ENCODE results near the gene AASDH.
A peak's percentile ranks its signal among the peaks of the same experiment; 100 is the strongest.

AASDH gene

DNA sequence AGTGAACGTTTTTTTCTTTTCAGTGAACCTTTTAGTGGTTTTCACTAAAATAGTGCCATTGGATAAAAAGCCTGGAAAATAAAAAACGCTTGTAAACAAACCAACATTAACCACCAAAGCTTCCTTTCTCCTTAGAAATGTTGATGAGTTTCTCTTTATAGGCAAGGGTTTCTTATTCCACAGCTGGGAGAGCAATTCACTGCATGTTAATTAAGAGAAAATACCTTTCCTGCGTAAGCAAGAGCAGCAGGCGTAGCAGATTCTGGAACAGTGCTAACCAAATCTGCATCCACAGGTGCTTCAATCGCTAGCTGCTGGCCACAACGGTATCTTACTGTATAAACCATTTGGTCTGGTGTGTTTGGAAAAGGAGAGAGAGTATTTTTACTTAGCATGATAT lies 13.3 kb upstream of the AASDH start:
- no peak overlapping the region for H3K4me3 ChIP-seq (ENCODE audit: low read depth, low read length)

DNA sequence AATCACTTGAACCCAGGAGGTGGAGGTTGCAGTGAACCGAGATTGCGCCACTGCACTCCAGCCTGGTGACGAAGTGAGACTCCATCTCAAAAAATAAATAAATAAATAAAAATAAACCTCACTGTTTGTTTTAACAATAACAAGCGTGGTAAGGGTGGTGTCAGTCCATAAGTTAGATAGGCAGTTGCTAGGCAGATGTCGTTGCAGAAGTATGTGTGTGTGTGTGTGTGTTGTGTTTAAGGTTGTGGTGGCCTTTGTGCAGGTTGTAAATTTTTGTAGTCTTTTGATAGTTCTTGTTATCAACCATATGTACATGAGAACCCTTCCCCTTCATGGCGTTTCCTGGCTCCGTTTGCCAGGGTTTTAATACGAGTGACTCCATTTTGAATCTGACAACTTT lies 4.0 kb upstream of the AASDH start:
- DNase-seq (ENCODE audit: low read depth): no peak
- no peak overlapping the region for H3K4me3 ChIP-seq (ENCODE audit: low read depth, low read length)
- TF ChIP-seq, protein P1, sequence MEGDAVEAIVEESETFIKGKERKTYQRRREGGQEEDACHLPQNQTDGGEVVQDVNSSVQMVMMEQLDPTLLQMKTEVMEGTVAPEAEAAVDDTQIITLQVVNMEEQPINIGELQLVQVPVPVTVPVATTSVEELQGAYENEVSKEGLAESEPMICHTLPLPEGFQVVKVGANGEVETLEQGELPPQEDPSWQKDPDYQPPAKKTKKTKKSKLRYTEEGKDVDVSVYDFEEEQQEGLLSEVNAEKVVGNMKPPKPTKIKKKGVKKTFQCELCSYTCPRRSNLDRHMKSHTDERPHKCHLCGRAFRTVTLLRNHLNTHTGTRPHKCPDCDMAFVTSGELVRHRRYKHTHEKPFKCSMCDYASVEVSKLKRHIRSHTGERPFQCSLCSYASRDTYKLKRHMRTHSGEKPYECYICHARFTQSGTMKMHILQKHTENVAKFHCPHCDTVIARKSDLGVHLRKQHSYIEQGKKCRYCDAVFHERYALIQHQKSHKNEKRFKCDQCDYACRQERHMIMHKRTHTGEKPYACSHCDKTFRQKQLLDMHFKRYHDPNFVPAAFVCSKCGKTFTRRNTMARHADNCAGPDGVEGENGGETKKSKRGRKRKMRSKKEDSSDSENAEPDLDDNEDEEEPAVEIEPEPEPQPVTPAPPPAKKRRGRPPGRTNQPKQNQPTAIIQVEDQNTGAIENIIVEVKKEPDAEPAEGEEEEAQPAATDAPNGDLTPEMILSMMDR (IDR thresholded peaks at IDR 0.05; ENCODE audit: insufficient read depth, low read depth, low read length, missing control alignments): no peak

More for the DNA sequence above, 13.3 kb upstream of the AASDH start:
- DNase-seq (ENCODE audit: low read depth): no peak
- TF ChIP-seq, protein P1 (IDR thresholded peaks at IDR 0.05; ENCODE audit: insufficient read depth, low read depth, low read length, missing control alignments): no peak

DNA sequence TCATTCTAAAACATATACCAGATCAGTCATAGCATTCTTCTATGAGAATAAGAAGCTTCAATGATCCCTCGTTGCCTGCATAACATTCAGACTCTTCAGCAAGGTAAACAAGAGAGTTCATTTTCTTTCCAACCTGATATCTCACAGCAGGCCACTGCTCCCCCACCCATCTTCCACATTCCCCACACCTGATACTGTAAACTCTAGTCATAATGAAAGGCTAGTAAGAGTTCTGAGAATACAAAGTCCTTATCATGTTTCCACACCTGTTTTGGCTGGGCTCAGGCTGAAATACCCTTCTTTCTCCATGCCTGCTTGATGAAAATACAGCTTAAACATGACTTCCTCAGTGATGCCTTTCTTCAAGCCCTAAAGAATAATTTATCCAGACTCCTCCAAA lies 2.3 kb upstream of the AASDH start:
- peak; percentile 9 for DNase-seq (ENCODE audit: low read depth)

DNA sequence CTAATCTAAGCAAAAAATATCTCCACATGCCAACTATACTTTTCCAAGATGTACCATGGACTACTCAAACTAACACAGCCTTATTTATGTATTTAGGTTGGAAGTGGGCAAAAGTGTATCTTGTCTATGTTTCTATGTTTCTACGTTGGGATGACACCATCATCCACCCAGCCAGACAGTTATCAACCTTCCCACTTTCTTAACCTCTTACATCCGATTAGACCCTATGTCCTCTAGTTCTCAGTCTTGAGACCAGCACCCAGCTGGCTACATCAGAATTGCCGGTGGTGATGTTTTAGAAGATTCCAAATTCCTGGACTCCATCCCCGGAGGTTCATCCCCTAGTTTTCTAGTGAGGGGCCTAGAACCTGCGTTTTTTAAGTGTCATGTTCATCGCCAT lies 1.0 kb upstream of the AASDH start:
- DNase-seq (ENCODE audit: low read depth): no peak
- H3K4me3 ChIP-seq (ENCODE audit: low read depth, low read length): peak overlapping the region; percentile 90
- TF ChIP-seq, protein P1 (IDR thresholded peaks at IDR 0.05; ENCODE audit: insufficient read depth, low read depth, low read length, missing control alignments): no peak

More for the DNA sequence above, 2.3 kb upstream of the AASDH start:
- TF ChIP-seq, protein P1 (IDR thresholded peaks at IDR 0.05; ENCODE audit: insufficient read depth, low read depth, low read length, missing control alignments): no peak
- no peak overlapping the region for H3K4me3 ChIP-seq (ENCODE audit: low read depth, low read length)

DNA sequence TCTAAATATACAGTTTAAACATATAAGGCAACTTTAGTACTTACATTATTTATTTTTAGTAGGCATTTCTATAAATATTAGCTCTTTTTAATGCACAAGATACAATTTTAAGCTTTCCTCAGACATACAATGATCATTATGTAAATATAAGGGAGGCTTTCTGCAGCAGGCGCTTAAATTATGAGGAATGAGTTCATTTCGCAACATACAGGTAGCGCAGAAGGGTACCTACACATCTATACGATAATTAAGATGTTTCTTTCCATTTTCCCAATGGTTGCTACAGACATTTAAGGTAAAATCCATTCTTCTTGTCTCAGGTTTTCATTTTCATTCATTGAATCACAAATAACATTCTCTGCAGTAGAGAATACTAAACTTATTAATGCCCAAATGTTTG lies 1.2 kb downstream of the AASDH start:
- TF ChIP-seq, protein P1 (IDR thresholded peaks at IDR 0.05; ENCODE audit: insufficient read depth, low read depth, low read length, missing control alignments): no peak
- DNase-seq (ENCODE audit: low read depth): no peak
- peak overlapping the region; percentile 49 for H3K4me3 ChIP-seq (ENCODE audit: low read depth, low read length)

DNA sequence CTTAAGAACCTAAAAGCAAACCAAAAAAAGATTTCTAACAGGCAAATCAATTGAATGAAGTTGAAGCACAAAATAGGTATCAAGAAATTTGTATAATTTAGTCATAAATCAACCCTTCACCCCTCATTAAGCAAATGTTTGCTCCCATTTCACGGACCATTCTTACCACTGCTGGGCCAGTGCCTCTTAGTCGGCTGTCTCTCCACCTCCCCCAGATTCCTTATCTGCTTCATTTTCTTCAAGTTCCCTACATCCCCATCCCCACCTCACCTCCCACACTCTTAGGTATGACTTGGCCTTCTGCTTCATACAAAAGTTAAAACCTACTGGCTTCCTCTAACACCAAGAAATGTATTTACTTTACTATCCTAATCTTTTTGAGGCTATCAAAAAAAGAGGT lies 11.8 kb downstream of the AASDH start:
- H3K4me3 ChIP-seq (ENCODE audit: low read depth, low read length): no peak overlapping the region
- no peak for DNase-seq (ENCODE audit: low read depth)
- TF ChIP-seq, protein P1 (IDR thresholded peaks at IDR 0.05; ENCODE audit: insufficient read depth, low read depth, low read length, missing control alignments): no peak

DNA sequence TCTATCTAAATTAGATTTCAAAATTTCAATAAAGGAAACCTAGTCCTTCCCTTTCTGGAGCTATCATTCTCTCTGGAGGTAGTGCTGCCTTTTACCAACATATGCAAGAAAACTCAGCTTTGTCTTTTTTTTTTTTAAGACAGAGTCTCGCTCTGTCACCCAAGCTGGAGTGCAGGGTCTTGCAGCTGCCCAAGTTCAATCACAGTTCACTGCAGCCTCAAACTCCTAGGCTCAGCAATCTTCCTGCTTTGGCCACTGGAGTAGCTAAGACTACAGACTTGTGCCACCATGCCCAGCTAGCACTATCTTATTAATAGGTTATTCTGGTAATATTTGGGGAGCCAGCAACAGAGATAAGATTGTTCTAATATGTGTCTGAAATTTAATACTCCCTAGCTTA lies 12.3 kb downstream of the AASDH start:
- TF ChIP-seq, protein P1 (IDR thresholded peaks at IDR 0.05; ENCODE audit: insufficient read depth, low read depth, low read length, missing control alignments): no peak
- no peak overlapping the region for H3K4me3 ChIP-seq (ENCODE audit: low read depth, low read length)
- no peak for DNase-seq (ENCODE audit: low read depth)
